Measurements from ENCODE around the gene PPP1R7.
A peak's percentile ranks its signal among the peaks of the same experiment; 100 is the strongest.

The PPP1R7 gene

DNA sequence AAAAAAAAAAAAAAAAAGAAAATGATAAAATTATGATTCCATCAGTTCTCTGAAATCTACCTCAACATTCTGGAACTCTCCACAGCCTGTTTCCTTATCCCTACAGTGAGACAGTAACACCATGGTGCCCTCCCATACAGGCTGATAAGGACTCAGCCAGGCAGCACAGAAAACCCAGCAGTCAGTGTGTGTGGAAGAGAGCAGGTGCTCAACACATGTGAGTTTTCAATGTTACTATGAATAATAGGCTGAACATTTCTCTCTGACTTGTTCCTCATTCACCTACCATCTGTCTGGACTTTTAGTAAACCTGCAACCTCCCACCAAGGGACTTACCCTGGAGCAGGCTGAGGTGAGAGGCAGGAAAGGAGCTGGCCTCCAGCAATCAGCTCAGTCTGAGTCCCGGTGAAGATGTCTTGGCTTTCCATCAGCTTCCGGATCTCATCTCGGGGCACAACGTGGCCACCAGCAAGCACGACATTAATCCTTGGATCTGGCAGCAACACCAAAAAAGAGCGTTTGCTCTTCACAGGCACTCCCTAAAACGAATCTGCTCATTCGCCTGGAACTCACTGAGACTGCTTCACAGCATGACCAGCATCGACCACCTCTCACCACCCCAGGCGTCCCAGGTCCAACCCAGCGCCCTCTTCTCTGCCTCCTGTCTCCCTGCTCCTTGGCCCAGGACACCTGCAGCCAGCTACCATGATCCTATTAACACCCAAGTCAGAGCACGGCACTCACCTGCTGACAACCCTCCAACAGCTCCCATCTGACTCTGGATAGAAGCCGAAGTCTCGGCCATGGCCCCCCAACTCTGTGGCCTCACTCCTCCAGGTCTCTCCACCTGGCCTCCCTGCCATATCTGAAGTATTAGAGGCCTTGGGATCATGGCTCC is 17.5 kb upstream of the PPP1R7 start:
- H3K4me1 Mint-ChIP-seq, result peaks cover 6% of the 10 kb centered on the region
- no peak overlapping the region for H3K27ac Mint-ChIP-seq
- H3K4me3 Mint-ChIP-seq, result no peak overlapping the region
- H3K9me3 Mint-ChIP-seq, result no peaks in the 10 kb centered on the region
- H3K36me3 Mint-ChIP-seq, result peaks cover 4% of the 10 kb centered on the region
- no peaks in the 10 kb centered on the region for H3K27me3 Mint-ChIP-seq

DNA sequence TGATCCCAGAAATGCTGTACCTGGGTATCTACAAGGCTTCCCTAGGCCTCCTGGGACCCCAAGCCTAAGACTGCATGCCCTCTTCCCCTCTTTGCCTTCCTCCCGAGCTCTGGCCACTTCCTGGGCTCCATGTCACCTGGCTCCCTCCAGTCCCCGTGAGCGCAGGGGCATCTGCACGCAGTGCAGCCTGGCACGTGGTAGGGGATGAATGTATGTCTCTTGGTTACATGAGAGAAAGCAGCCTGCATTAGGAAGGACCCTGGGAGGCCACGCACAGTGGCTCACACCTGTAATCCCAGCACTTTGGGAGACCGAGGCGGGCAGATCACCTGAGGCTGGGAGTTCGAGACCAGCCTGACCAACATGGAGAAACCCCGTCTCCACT is 16.8 kb upstream of the PPP1R7 start:
- Mint-ChIP-seq H3K4me1 (no peaks in the 10 kb centered on the region), H3K9me3 (no peaks in the 10 kb centered on the region), H3K27me3 (no peaks in the 10 kb centered on the region), H3K27ac (no peak overlapping the region), H3K36me3 (peaks cover 4% of the 10 kb centered on the region), H3K4me3 (no peak overlapping the region)

DNA sequence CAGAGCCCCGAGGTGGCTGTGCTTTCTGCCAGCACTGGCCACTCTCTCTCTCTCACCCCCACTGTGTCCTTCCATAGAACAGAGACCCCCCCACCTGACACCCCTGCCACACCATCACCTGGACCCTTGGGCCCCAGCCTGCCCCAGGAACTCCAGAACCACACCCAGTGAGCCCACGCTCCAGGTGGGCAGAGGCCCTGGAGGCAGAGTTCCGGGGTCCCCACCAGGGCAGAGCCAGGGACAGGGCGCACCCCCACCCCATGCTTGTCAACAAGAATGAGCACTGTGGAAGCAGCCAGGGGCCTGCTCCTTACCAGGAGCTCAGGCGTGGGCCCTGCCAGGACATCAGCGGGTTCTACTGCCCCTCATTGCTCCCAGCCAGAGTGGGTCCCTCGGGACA is 15.6 kb upstream of the PPP1R7 start:
- Mint-ChIP-seq H3K27ac (no peak overlapping the region), H3K27me3 (no peaks in the 10 kb centered on the region), H3K36me3 (peaks cover 4% of the 10 kb centered on the region), H3K4me1 (no peaks in the 10 kb centered on the region), H3K9me3 (no peaks in the 10 kb centered on the region), H3K4me3 (no peak overlapping the region)

DNA sequence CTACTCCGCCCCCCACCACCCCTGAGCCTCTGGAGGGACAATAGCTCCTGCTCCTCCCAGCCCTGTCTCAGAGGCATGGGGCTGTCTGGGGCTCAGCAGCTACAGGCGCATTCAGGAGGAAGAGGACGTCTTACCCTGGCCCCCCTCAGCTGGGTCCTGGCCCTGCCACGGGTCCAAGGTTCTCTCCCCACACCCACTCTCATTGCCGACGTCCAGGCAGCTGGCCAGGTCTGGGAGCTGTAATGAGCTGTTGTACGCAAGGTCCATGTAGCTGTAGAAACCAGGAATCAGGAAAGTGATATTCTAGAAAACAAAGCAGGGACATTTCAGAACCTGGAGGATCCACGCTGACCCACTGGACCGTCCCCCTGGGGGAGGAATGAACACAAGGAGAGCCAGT is 14.5 kb upstream of the PPP1R7 start:
- Mint-ChIP-seq H3K9me3 (no peaks in the 10 kb centered on the region), H3K4me1 (no peaks in the 10 kb centered on the region), H3K4me3 (no peak overlapping the region), H3K27ac (no peak overlapping the region), H3K27me3 (no peaks in the 10 kb centered on the region), H3K36me3 (peaks cover 4% of the 10 kb centered on the region)

DNA sequence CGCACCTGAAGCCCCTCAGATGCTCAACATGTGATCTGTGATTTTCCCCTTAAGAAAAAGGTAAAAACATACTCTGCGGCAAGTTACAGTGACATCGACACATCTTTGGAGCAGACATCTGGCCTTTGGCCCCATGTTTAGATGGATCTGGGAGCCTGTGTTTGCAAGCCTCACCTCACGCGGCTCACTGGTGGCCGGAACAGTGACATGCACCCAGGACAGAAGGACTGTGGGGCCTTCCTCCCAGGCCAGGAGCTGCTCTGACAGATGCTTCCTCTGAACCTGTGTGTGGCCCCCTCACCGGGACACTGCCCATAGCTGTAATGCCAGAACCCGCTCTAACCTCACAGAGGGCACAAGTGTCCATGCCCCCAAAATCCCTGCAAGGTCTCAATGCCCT is 14.1 kb upstream of the PPP1R7 start:
- Mint-ChIP-seq H3K4me1 (no peaks in the 10 kb centered on the region), H3K4me3 (no peak overlapping the region), H3K9me3 (no peaks in the 10 kb centered on the region), H3K27me3 (no peaks in the 10 kb centered on the region), H3K27ac (no peak overlapping the region), H3K36me3 (peaks cover 3% of the 10 kb centered on the region)

DNA sequence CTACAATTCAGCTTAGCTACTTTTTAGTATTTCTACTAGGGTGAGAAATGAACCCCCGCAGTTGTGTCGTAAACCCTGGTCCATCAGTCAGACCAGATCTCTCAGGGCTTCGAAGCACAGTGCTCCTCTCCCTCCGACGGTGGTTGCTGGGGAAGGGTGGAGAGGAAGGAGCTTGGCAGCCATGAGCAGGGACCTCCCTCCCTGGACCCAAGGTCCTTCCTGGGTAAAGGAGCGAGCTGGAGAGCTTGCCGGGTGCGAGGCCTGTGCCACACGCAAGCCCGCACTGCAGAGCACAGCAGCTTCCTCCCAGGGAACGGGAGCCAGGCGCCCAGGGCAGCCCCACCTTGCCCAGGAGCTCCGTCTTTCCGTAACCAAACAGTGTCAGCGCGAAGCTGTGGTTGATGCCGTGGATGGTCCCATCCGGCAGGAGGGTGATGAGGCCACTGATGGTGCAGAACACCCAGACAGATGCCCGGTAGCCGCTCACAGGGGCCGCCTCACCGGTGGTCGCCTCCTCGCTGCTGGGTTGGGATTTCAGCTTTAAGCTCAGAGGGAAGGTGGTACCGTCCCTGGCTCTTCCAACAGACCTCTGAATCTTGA is 13.5 kb upstream of the PPP1R7 start:
- no peak overlapping the region for H3K4me3 Mint-ChIP-seq
- H3K27ac Mint-ChIP-seq, result no peak overlapping the region
- H3K27me3 Mint-ChIP-seq, result no peaks in the 10 kb centered on the region
- H3K9me3 Mint-ChIP-seq, result no peaks in the 10 kb centered on the region
- peaks cover 3% of the 10 kb centered on the region for H3K36me3 Mint-ChIP-seq
- no peaks in the 10 kb centered on the region for H3K4me1 Mint-ChIP-seq

DNA sequence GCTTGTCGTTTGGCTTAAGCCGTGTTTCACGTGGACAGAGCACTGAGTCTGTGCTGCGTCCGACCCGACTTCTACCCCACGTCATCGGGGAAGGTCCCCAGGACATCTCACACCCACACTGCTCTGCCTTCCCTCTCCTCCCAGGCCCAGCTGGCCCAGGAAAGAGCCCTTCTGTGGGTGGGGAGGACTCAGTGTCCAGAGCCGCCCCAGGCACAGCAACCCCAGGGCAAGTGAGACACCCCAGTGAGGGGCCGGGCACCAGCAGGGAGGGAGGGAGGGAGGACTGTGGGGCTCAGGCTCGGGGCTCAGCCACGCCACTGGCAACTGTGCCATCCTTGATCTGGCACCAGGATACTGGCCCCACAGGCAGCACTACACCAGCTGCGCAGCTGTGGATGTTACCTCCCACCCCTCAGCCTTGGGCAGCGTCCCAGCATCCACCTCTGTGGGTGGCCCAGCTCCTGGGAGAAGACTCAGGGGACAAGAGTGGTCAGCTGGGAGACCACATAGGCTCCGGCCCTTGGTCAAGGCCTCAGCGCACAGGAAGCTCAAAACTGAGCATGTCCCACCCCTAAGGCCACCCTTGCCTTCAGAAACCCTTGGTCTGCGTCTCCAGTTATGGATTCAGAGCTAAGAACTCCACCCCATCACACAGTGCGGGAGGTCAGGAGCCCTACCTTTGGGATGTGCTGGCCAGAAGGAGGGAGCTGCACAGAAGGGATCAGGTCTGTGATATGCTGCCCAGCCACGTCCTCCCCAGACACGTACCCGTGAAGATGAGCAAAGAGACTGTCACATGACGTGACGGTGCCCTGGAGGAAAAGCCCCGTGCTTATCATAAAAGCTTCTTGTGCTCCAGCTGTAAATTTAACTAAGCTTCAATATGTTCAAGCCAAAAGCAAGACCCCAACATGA is 12.7 kb upstream of the PPP1R7 start:
- H3K36me3 Mint-ChIP-seq, result peaks cover 6% of the 10 kb centered on the region
- no peaks in the 10 kb centered on the region for H3K27me3 Mint-ChIP-seq
- no peaks in the 10 kb centered on the region for H3K4me1 Mint-ChIP-seq
- H3K4me3 Mint-ChIP-seq, result no peak overlapping the region
- H3K9me3 Mint-ChIP-seq, result no peaks in the 10 kb centered on the region
- no peak overlapping the region for H3K27ac Mint-ChIP-seq

DNA sequence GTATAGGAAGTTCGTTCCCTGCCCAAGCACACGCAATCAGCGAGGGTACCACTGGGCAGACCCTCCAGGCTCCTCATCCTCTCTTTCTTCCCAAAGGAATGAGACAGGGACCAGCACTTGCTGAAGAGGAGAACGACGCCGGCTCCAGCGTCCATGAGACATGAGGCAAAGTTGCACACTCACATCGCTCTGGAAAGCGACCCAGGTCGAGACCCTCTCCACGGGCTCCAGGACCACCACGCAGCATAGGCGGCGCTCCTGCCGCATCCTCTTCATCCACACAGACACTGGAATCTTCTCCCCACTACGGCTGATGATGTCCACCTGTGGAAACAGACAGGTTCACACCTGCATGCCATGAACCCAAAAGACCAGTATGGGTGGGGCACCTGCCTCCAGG is 11.8 kb upstream of the PPP1R7 start:
- H3K4me3 Mint-ChIP-seq, result no peak overlapping the region
- no peak overlapping the region for H3K27ac Mint-ChIP-seq
- no peaks in the 10 kb centered on the region for H3K27me3 Mint-ChIP-seq
- H3K9me3 Mint-ChIP-seq, result no peaks in the 10 kb centered on the region
- no peaks in the 10 kb centered on the region for H3K4me1 Mint-ChIP-seq
- H3K36me3 Mint-ChIP-seq, result peaks cover 6% of the 10 kb centered on the region

DNA sequence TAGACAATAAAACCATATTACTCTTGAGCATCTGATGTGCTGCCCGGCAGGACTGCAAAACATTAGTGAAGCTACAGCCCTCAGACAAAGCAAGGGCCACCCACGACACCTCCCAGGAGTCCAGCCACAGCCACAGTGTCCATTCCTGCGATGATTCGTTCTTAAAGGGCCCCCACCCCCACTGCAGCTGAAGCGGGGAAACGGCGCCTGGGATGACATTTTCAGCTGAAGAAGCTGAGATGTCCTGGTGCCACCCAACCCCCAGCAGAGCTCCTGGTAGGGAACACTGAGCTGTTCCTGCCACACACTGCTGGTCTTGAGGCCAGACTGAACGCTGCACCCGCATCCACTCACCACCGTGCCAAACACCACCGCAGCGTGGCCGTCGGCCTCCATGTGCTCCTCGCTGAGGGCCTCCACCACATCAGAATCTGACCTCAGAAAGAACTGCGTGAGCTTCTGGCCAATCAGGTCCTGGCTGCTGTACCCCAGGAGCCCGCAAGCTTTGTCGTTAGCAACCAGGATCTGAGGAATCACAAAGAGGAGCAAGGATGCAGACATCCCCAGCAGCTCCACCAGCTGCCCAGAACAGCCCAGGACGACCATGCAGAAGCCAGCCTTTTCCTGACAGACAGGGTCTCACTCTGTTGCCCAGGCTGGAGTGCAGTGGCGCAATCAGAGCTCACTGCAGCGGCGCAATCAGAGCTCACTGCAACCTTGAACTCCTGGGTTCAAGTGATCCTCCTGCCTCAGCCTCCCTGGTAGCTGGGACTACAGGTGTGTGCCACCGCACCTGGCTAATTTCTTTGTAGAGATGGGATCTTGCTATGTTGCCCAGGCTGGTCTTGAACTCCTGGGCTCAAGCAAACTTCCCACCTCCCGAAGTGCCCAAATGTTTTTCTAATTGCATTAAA is 10.5 kb upstream of the PPP1R7 start:
- Mint-ChIP-seq H3K36me3 (peaks cover 6% of the 10 kb centered on the region), H3K4me1 (no peaks in the 10 kb centered on the region), H3K4me3 (no peak overlapping the region), H3K9me3 (no peaks in the 10 kb centered on the region), H3K27ac (no peak overlapping the region), H3K27me3 (no peaks in the 10 kb centered on the region)

DNA sequence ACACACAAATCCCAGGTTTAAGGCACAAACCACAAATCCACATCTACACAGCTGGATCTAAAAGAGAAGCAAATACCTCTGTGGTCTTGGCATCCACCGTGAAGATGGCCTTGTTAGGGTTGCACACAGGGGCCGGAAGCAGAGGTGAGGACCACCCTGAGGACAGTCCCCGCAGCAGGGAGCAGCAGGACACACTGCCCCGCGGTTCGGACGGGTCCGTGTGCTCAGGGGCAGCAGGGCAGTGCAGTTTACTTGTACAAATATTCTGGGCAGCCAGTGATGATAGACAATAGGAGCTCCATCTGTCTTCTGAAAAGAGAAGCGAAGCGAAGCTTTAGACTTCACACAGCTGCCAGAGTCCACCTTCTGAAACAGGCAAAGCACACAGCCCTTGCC is 9.8 kb upstream of the PPP1R7 start:
- no peak overlapping the region for H3K4me3 Mint-ChIP-seq
- no peak overlapping the region for H3K27ac Mint-ChIP-seq
- H3K9me3 Mint-ChIP-seq, result no peaks in the 10 kb centered on the region
- H3K36me3 Mint-ChIP-seq, result peaks cover 6% of the 10 kb centered on the region
- no peaks in the 10 kb centered on the region for H3K27me3 Mint-ChIP-seq
- H3K4me1 Mint-ChIP-seq, result no peaks in the 10 kb centered on the region

DNA sequence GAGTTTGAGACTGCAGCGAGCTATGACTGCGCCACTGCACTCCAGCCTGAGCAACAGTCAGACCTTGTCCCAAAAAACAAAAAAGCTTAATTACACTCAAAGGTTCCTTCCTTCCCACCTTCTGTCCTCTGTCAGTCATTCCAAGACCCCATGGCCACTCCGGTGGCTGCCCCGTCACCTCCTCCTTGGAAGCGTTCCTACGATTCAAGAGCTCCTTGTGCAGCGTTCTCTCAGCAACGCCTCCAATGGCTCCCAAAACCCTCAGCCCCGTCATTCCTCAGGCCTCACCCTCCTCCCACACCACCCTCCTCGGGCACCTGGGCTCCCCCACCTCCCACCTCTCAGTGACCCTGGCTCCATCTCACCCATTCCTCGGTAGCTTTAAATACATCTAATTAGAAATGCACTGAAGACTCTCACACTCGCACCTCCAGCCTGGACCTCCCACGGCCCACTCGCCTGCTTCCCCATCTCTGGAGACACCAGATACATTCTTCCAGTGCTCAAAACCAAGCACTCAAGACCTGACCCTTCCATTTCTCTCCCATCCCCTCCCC is 9.0 kb upstream of the PPP1R7 start:
- Mint-ChIP-seq H3K27ac (no peak overlapping the region), H3K36me3 (peaks cover 6% of the 10 kb centered on the region), H3K9me3 (no peaks in the 10 kb centered on the region), H3K4me3 (no peak overlapping the region), H3K4me1 (no peaks in the 10 kb centered on the region), H3K27me3 (no peaks in the 10 kb centered on the region)

DNA sequence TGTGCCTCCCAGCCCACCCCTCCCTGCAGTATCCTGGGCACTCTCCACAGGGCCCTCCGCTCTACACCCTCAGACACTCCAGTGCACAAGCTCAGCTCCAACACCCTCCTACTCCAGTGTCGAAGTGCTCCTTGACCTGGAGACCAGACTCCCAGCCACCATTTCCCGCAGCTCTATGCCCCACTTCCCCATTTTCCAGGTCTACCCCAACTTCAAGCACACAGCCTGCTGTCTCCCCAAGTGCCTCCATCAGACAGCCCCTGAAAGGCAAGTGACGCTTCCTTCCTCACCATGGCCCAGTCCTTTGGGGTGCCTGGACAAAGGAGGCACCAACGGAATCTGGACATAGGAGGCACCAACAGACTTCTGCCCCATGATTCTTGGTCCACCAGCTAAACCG is 8.2 kb upstream of the PPP1R7 start:
- Mint-ChIP-seq H3K36me3 (peaks cover 6% of the 10 kb centered on the region), H3K27me3 (no peaks in the 10 kb centered on the region), H3K4me3 (no peak overlapping the region), H3K9me3 (no peaks in the 10 kb centered on the region), H3K4me1 (no peaks in the 10 kb centered on the region), H3K27ac (peak overlapping the region; percentile 10)

DNA sequence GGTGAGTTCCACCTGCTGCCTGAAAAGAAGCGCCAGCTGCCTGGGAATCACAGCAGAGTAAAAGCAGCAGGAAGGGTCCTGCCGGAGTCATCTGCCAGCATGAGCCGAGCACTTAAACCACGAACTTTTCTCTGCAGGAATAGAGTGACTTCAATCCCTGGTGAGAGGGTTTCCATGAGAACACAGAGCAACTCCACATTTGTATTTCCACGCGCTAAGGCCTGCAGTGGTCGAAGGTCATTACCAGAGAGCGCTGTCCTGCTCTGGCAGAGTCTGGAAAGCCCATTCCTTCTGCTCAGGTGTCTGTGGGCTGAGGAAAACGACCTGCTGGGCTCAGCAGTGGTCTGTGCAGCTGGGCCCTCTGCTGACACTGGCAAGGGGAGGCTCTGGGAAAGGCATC is 7.7 kb upstream of the PPP1R7 start:
- Mint-ChIP-seq H3K27ac (no peak overlapping the region), H3K4me3 (no peak overlapping the region), H3K9me3 (no peaks in the 10 kb centered on the region), H3K4me1 (no peaks in the 10 kb centered on the region), H3K36me3 (peaks cover 6% of the 10 kb centered on the region), H3K27me3 (no peaks in the 10 kb centered on the region)

DNA sequence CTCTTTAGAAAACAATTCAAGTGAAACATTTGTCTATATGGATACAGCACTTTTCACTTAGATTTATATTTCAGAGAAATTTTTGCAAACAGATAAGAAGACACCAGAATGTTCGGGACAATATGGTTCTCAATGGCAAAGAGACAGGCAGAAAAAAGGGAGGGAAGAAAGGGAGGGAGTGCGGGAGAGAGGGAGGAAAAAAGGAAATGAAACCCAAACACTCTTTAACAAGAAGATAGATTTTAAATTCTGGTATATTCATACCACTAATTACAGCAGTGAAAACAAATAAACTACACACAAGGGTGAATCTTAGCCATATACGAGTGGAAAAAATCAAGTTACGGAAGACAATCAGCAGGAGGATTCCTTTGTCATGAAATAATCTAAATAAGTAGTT is 4.0 kb upstream of the PPP1R7 start:
- Mint-ChIP-seq H3K4me1 (peaks cover 16% of the 10 kb centered on the region), H3K36me3 (peaks cover 5% of the 10 kb centered on the region), H3K9me3 (no peaks in the 10 kb centered on the region), H3K4me3 (no peak overlapping the region), H3K27ac (no peak overlapping the region), H3K27me3 (no peaks in the 10 kb centered on the region)

DNA sequence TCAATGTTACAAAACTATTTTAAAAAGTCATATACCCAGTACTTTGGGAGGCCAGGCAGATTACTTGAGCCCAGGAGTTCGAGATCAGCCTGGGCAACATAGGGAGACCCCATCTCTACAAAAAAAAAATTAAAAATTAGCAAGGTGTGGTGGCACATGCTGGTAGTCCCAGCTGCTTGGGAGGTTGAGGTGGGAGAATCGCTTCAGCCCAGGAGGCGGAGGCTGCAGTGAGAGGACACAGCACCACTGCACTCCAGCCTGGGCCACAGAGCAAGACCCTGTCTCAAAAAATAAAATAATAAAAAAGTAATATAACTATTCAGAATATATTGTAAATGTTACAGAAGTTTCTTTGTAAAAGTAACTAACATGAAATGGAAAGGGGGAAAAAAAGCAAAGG is 2.9 kb upstream of the PPP1R7 start:
- H3K4me3 Mint-ChIP-seq, result no peak overlapping the region
- no peaks in the 10 kb centered on the region for H3K27me3 Mint-ChIP-seq
- H3K4me1 Mint-ChIP-seq, result peaks cover 26% of the 10 kb centered on the region
- peaks cover 2% of the 10 kb centered on the region for H3K36me3 Mint-ChIP-seq
- no peaks in the 10 kb centered on the region for H3K9me3 Mint-ChIP-seq
- no peak overlapping the region for H3K27ac Mint-ChIP-seq
